ENCODE measurements around the gene ARSG.
"Not testable (repeated sequence)": the region's sequence is repeated elsewhere in the genome, so short reads cannot be mapped to it uniquely, and the experiment has no call there.

Gene ARSG

DNA sequence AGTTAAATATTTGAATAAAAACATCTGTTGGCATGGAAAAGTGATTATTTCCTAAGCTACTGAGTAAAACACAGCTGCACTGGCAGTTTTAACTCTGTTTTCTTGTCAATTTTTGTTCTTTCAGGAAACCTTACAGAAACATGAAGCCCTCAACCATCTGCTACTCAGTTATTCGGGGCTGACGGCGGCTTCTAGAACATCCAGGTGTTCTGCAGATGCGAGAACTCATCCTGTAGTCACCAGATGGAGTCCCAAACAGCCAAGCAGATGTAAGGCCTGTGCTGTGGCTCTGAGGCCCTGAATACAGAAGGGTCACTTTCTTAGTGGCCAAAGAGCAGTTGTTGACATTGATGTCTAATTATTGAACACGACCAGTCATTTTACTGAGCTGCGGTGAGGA lies 15.5 kb downstream of the ARSG start:
- TF ChIP-seq ZNF384 (IDR thresholded peaks at IDR 0.05) (no peak), ARNT (IDR thresholded peaks at IDR 0.05) (no peak)
- ChIA-PET CTCF (no interaction called here), POLR2A (no interaction called here)
- no peak for DNase-seq (ENCODE audit: extremely low spot score)

GRCh38 chr17:68307443-68307842 lies 16.1 kb downstream of the ARSG start:
- ChIA-PET CTCF (no interaction called here), POLR2A (no interaction called here)
- DNase-seq (ENCODE audit: extremely low spot score) = no peak
- TF ChIP-seq SUZ12 (IDR thresholded peaks at IDR 0.05) = no peak
- TF ChIP-seq L3MBTL2 (conservative IDR thresholded peaks at IDR 0.05) = no peak
- TF ChIP-seq PKNOX1 (IDR thresholded peaks at IDR 0.05) = no peak
- TF ChIP-seq ZNF384 (IDR thresholded peaks at IDR 0.05) = no peak
- no peak for TF ChIP-seq HDGF (IDR thresholded peaks at IDR 0.05; ENCODE audit: borderline replicate concordance)
- TF ChIP-seq ARNT (IDR thresholded peaks at IDR 0.05) = no peak
- TF ChIP-seq FOXA1 (IDR thresholded peaks at IDR 0.05) = no peak

DNA sequence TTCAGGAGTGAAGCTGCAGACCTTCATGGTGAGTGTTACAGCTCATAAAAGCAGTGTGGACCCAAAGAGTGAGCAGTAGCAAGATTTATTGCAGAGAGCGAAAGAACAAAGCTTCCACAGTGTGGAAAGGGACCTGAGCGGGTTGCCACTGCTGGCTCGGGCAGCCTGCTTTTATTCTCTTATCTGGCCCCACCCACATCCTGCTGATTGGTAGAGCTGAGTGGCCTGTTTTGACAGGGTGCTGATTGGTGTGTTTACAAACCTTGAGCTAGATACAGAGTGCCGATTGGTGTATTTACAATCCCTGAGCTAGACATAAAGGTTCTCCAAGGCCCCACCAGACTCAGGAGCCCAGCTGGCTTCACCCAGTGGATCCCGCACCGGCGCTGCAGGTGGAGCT lies 17.2 kb downstream of the ARSG start:
- POLR2A ChIA-PET; DNase-seq (ENCODE audit: extremely low spot score): not testable (repeated sequence)
- CTCF ChIA-PET = interaction anchor here (0.6 kb wide), 1 partner anchor 190 kb away, joined by 3 read pairs; no protein-coding TSS in a partner anchor

GRCh38 chr17:68309066-68309670 lies 17.9 kb downstream of the ARSG start:
- DNase-seq (ENCODE audit: extremely low spot score); POLR2A ChIA-PET: not testable (repeated sequence)
- CTCF ChIA-PET = interaction anchor here (0.6 kb wide), 1 partner anchor 195 kb away, joined by 6 read pairs; no protein-coding TSS in a partner anchor

DNA sequence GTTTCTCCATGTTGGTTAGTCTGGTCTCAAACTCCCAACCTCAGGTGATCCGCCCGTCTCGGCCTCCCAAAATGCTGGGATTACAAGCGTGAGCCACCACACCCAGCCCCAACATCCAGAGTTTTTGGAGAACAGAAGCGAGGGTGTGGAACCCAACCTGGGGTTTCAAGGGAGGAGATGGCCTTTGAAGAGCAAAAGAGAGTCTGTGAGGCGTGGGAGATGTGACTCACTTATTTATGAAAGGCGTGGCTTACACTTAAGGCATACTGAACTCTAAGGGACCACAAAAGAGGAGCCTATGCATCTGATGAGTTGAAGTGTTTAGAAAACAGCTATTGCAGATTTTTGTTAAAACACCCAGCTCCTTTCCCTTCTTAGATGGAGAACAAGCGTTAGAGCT lies 18.9 kb downstream of the ARSG start:
- DNase-seq (ENCODE audit: extremely low spot score) = no peak
- ChIA-PET CTCF (interaction anchor here (1.0 kb wide), 1 partner anchor 10 kb away, joined by 3 read pairs; no protein-coding TSS in a partner anchor), POLR2A (interaction anchor here (0.8 to 1.2 kb wide), 2 partner anchors 9 to 13 kb away, joined by 3 read pairs; no protein-coding TSS in a partner anchor)
- TF ChIP-seq HDGF (IDR thresholded peaks at IDR 0.05; ENCODE audit: borderline replicate concordance) (no peak), NFRKB (IDR thresholded peaks at IDR 0.05) (no peak), FOXK2 (IDR thresholded peaks at IDR 0.05) (no peak), ZNF384 (IDR thresholded peaks at IDR 0.05) (no peak), FOXM1 (IDR thresholded peaks at IDR 0.05; ENCODE audit: borderline replicate concordance) (no peak), SUZ12 (IDR thresholded peaks at IDR 0.05) (no peak)

- CTCF ChIA-PET = interaction anchor here (0.8 kb wide), 1 partner anchor 84 kb away, joined by 3 read pairs; no protein-coding TSS in a partner anchor
- no peak for DNase-seq (ENCODE audit: extremely low spot score)
- POLR2A ChIA-PET = interaction anchor here (1.8 kb wide), 1 partner anchor 24 kb away, joined by 8 read pairs; the partner anchor contains the start of genes ARSG and SLC16A6
- TF ChIP-seq SP1 (IDR thresholded peaks at IDR 0.05) (no peak), FOXM1 (IDR thresholded peaks at IDR 0.05; ENCODE audit: borderline replicate concordance) (no peak), ARNT (IDR thresholded peaks at IDR 0.05) (no peak), CTBP1 (IDR thresholded peaks at IDR 0.05; ENCODE audit: borderline replicate concordance) (no peak), ZNF384 (IDR thresholded peaks at IDR 0.05) (no peak), SUZ12 (IDR thresholded peaks at IDR 0.05) (no peak), HDGF (IDR thresholded peaks at IDR 0.05; ENCODE audit: borderline replicate concordance) (no peak), FOXA1 (IDR thresholded peaks at IDR 0.05) (no peak), BHLHE40 (IDR thresholded peaks at IDR 0.05; ENCODE audit: borderline replicate concordance) (no peak), LEF1 (IDR thresholded peaks at IDR 0.05; ENCODE audit: borderline replicate concordance) (no peak), NFRKB (IDR thresholded peaks at IDR 0.05) (no peak), ELF4 (IDR thresholded peaks at IDR 0.05) (no peak), FOXK2 (IDR thresholded peaks at IDR 0.05) (no peak), PKNOX1 (IDR thresholded peaks at IDR 0.05) (no peak), TARDBP (IDR thresholded peaks at IDR 0.05) (no peak), L3MBTL2 (conservative IDR thresholded peaks at IDR 0.05) (no peak)
Measured at GRCh38 chr17:68314916-68315535, 23.7 kb downstream of the ARSG start.

- no peak for DNase-seq (ENCODE audit: extremely low spot score)
- TF ChIP-seq SP1 (IDR thresholded peaks at IDR 0.05) (no peak), BHLHE40 (IDR thresholded peaks at IDR 0.05; ENCODE audit: borderline replicate concordance) (no peak), TARDBP (IDR thresholded peaks at IDR 0.05) (no peak)
- POLR2A ChIA-PET = no interaction called here
- CTCF ChIA-PET = interaction anchor here (1.8 kb wide), 1 partner anchor 83 kb away, joined by 4 read pairs; no protein-coding TSS in a partner anchor
Measured at GRCh38 chr17:68315930-68316329, 24.6 kb downstream of the ARSG start.

- TF ChIP-seq FOXA1 (IDR thresholded peaks at IDR 0.05) (no peak), L3MBTL2 (conservative IDR thresholded peaks at IDR 0.05) (no peak), BHLHE40 (IDR thresholded peaks at IDR 0.05; ENCODE audit: borderline replicate concordance) (no peak), PKNOX1 (IDR thresholded peaks at IDR 0.05) (no peak), FOXK2 (IDR thresholded peaks at IDR 0.05) (no peak), HDGF (IDR thresholded peaks at IDR 0.05; ENCODE audit: borderline replicate concordance) (no peak)
- ChIA-PET POLR2A (no interaction called here), CTCF (no interaction called here)
- DNase-seq (ENCODE audit: extremely low spot score) = no peak
Measured at GRCh38 chr17:68317458-68317857, 26.2 kb downstream of the ARSG start.
